ENCODE measurements around the gene SLC45A2.
"Not testable (repeated sequence)": the region's sequence is repeated elsewhere in the genome, so short reads cannot be mapped to it uniquely, and the experiment has no call there.

Gene SLC45A2

DNA sequence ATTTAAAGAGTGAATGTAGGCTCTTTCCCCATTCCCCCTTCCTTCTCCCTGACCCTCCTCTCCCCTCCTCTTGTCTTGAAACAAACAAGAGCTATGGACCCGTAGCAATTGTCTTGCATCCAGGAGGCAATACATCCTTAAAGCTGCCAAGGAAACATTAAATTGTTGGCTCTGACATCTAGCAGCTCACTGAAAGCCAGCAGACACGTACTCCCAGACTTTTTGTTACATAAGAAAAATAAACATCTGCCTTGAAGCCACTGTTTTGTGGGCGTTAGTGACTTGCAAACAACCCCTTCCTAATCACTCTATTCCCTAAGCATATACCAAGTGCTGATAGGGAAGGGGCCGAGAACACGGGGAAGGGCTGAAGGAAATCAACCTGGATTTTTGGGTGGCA lies 8.6 kb downstream of the SLC45A2 start:
- Histone ChIP-seq H3K36me3 (ENCODE audit: control insufficient read depth in 5 of 5, insufficient read depth in 5 of 5, low read length in 5 of 5) (no peaks in the 10 kb centered on the region), H3K4me1 (ENCODE audit: control insufficient read depth in 5 of 5, insufficient read depth in 5 of 5, low read length in 5 of 5) (peaks cover 0 to 3% (median 0%) of the 10 kb centered on the region in 5 donors), H3K27ac (ENCODE audit: low read depth, low read length) (no peak overlapping the region), H3K4me3 (ENCODE audit: low read depth in 1 of 5, low read length in 5 of 5) (no peak overlapping the region), H3K9me3 (ENCODE audit: control insufficient read depth in 5 of 5, low read length in 5 of 5) (no peaks in the 10 kb centered on the region), H3K9ac (ENCODE audit: low read length in 5 of 5) (no peak overlapping the region), H3K27me3 (ENCODE audit: control insufficient read depth in 5 of 5, insufficient read depth in 4 of 5, low read length in 5 of 5) (peaks cover 0 to 4% (median 0%) of the 10 kb centered on the region in 5 donors)

DNA sequence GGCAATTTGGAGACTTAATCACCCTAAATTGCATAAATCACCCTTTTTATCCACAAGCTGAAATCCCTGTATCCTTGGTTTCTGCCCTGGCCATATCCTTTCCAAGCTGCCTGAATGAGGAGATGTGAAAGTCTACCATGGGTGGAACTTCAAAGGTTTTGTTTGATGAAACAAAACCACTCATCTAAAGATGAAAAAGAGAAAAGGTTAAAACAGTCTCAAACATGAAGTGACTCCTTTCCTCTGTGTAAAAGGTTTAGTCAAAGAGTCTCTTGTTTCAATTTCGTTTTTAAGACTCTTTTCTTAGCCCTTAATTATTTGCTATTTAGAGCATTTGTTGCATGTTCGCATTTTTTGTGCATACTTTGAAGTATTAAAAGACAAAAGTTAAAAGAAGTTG lies 11.2 kb downstream of the SLC45A2 start:
- Histone ChIP-seq H3K36me3 (ENCODE audit: control insufficient read depth in 5 of 5, insufficient read depth in 5 of 5, low read length in 5 of 5) (no peaks in the 10 kb centered on the region), H3K4me3 (ENCODE audit: low read depth in 1 of 5, low read length in 5 of 5) (no peak overlapping the region), H3K27me3 (ENCODE audit: control insufficient read depth in 5 of 5, insufficient read depth in 4 of 5, low read length in 5 of 5) (peaks cover 0 to 4% (median 0%) of the 10 kb centered on the region in 5 donors), H3K4me1 (ENCODE audit: control insufficient read depth in 5 of 5, insufficient read depth in 5 of 5, low read length in 5 of 5) (peaks cover 0 to 3% (median 1%) of the 10 kb centered on the region in 5 donors), H3K9ac (ENCODE audit: low read length in 5 of 5) (no peak overlapping the region), H3K27ac (ENCODE audit: low read depth, low read length) (no peak overlapping the region), H3K9me3 (ENCODE audit: control insufficient read depth in 5 of 5, low read length in 5 of 5) (no peaks in the 10 kb centered on the region)

DNA sequence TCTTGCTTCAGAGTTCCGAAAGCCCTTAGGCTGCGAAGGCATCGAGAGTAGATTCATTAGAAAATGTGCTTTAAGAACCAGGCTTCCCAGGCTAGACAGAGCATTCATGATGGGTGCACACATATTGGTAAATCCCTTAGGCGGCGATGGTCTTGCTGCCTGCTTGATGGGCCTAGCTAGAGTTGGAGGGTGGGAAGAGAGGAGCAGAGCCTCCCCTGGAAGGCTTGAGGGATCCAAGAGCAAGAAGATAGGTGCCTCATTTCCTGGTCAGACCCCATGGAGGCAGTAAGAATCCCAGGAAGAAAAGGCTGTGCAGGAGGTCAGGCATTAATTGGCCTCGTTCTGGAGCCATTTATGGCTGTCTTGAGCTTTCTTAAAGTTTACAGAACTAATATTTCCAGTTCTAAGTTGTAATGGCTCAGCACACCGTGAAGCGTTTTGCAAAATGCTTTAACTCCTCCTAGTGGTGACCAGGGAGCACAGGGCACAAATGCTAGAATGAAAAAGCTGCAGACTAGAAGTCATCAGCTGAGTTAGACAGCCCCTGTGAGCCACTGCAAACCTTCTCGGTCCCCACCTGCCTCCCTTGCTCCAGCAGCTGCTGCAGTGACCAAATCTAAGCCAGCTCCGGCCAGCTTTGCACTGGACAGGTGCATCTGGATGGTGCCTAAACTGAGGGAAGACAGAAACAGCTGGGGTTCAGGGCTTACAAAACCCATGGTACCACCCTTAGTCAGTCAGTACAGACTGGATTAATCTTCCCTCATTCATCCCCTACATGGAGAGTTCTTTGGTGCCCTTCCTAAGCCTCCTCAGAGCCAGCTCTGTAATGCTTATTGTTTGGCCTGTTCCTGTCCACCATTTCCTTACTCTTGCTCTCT lies 14.7 kb downstream of the SLC45A2 start:
- Histone ChIP-seq H3K9ac (ENCODE audit: low read length in 5 of 5) (no peak overlapping the region), H3K4me1 (ENCODE audit: control insufficient read depth in 5 of 5, insufficient read depth in 5 of 5, low read length in 5 of 5) (peaks cover 0 to 3% (median 0%) of the 10 kb centered on the region in 5 donors), H3K9me3 (ENCODE audit: control insufficient read depth in 5 of 5, low read length in 5 of 5) (no peaks in the 10 kb centered on the region), H3K27ac (ENCODE audit: low read depth, low read length) (no peak overlapping the region), H3K27me3 (ENCODE audit: control insufficient read depth in 5 of 5, insufficient read depth in 4 of 5, low read length in 5 of 5) (peaks cover 0 to 4% (median 0%) of the 10 kb centered on the region in 5 donors), H3K36me3 (ENCODE audit: control insufficient read depth in 5 of 5, insufficient read depth in 5 of 5, low read length in 5 of 5) (no peaks in the 10 kb centered on the region), H3K4me3 (ENCODE audit: low read depth in 1 of 5, low read length in 5 of 5) (no peak overlapping the region)

GRCh38 chr5:33968211-33969005 lies 16.1 kb downstream of the SLC45A2 start:
- H3K36me3 ChIP-seq (ENCODE audit: control insufficient read depth in 5 of 5, insufficient read depth in 5 of 5, low read length in 5 of 5), result no peaks in the 10 kb centered on the region
- H3K27ac ChIP-seq (ENCODE audit: low read depth, low read length), result no peak overlapping the region
- no peak overlapping the region for H3K9ac ChIP-seq (ENCODE audit: low read length in 5 of 5)
- H3K4me3 ChIP-seq (ENCODE audit: low read depth in 1 of 5, low read length in 5 of 5), result no peak overlapping the region
- no peaks in the 10 kb centered on the region for H3K9me3 ChIP-seq (ENCODE audit: control insufficient read depth in 5 of 5, low read length in 5 of 5)
- peaks cover 0 to 4% (median 0%) of the 10 kb centered on the region in 5 donors for H3K27me3 ChIP-seq (ENCODE audit: control insufficient read depth in 5 of 5, insufficient read depth in 4 of 5, low read length in 5 of 5)
- H3K4me1 ChIP-seq (ENCODE audit: control insufficient read depth in 5 of 5, insufficient read depth in 5 of 5, low read length in 5 of 5), result peaks cover 0 to 3% (median 0%) of the 10 kb centered on the region in 5 donors

DNA sequence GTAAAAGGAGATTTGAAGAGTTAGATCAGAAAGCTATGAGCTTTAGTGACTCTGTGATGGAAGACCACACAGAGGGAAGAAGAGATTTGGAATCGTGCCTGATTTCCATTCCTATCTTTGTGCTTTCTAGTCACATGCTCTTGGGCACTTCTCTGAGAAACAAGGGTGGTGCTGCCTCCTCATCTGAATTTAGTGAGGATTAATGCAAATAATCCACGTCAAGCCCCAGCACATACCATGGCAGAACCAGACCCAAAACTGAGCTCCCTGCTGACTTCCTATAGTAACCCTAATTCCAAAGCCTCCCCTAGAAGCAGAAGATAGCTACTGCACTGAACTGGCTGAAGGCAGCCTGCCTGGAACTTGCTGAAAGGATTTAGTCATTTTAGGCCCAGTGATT lies 17.7 kb downstream of the SLC45A2 start:
- Histone ChIP-seq H3K27ac (ENCODE audit: low read depth, low read length) (no peak overlapping the region), H3K36me3 (ENCODE audit: control insufficient read depth in 5 of 5, insufficient read depth in 5 of 5, low read length in 5 of 5) (no peaks in the 10 kb centered on the region), H3K4me3 (ENCODE audit: low read depth in 1 of 5, low read length in 5 of 5) (no peak overlapping the region), H3K9me3 (ENCODE audit: control insufficient read depth in 5 of 5, low read length in 5 of 5) (no peaks in the 10 kb centered on the region), H3K27me3 (ENCODE audit: control insufficient read depth in 5 of 5, insufficient read depth in 4 of 5, low read length in 5 of 5) (peaks cover 0 to 4% (median 0%) of the 10 kb centered on the region in 5 donors), H3K9ac (ENCODE audit: low read length in 5 of 5) (no peak overlapping the region), H3K4me1 (ENCODE audit: control insufficient read depth in 5 of 5, insufficient read depth in 5 of 5, low read length in 5 of 5) (peaks cover 0 to 3% (median 0%) of the 10 kb centered on the region in 5 donors)

GRCh38 chr5:33964132-33964700 lies 20.3 kb downstream of the SLC45A2 start:
- H3K27me3 ChIP-seq (ENCODE audit: control insufficient read depth in 5 of 5, insufficient read depth in 4 of 5, low read length in 5 of 5), result no peaks in the 10 kb centered on the region
- no peak overlapping the region for H3K4me3 ChIP-seq (ENCODE audit: low read depth in 1 of 5, low read length in 5 of 5)
- no peaks in the 10 kb centered on the region for H3K9me3 ChIP-seq (ENCODE audit: control insufficient read depth in 5 of 5, low read length in 5 of 5)
- H3K36me3 ChIP-seq (ENCODE audit: control insufficient read depth in 5 of 5, insufficient read depth in 5 of 5, low read length in 5 of 5), result no peaks in the 10 kb centered on the region
- no peak overlapping the region for H3K9ac ChIP-seq (ENCODE audit: low read length in 5 of 5)
- H3K4me1 ChIP-seq (ENCODE audit: control insufficient read depth in 5 of 5, insufficient read depth in 5 of 5, low read length in 5 of 5), result peaks cover 0 to 3% (median 0%) of the 10 kb centered on the region in 5 donors
- no peak overlapping the region for H3K27ac ChIP-seq (ENCODE audit: low read depth, low read length)

GRCh38 chr5:33958176-33958575 lies 26.3 kb downstream of the SLC45A2 start:
- Histone ChIP-seq H3K4me1 (ENCODE audit: control insufficient read depth in 5 of 5, insufficient read depth in 5 of 5, low read length in 5 of 5) (no peaks in the 10 kb centered on the region), H3K36me3 (ENCODE audit: control insufficient read depth in 5 of 5, insufficient read depth in 5 of 5, low read length in 5 of 5) (no peaks in the 10 kb centered on the region), H3K9ac (ENCODE audit: low read length in 5 of 5) (no peak overlapping the region), H3K27ac (ENCODE audit: low read depth, low read length) (no peak overlapping the region), H3K27me3 (ENCODE audit: control insufficient read depth in 5 of 5, insufficient read depth in 4 of 5, low read length in 5 of 5) (no peaks in the 10 kb centered on the region), H3K9me3 (ENCODE audit: control insufficient read depth in 5 of 5, low read length in 5 of 5) (peaks cover 0 to 9% (median 8%) of the 10 kb centered on the region in 5 donors), H3K4me3 (ENCODE audit: low read depth in 1 of 5, low read length in 5 of 5) (no peak overlapping the region)

DNA sequence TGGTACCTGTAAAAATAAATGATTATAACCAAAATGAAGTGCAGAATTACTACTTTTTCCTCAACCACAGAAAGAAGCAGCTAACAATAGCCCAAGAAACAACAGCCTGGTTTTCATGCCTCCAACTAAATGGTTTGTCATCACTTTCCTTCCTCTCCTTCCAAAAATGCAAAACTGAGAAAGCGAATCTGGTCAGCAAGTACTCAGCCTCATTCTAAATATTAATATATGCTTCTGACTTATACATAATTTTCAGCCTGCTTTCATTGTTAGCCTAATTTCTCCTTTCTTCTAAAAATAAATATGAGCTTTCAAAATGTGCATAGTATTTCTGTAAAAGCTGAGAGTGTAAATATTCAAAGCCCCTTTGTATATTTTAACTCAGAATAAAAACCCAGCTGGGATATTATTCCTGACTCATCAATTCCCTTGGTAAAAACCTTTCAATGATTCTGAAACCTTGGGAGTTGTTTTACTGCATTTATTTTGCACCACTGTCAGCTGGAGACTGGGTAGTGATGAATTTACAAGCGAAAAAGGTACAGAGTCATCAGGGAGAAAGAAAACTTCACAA lies 26.8 kb downstream of the SLC45A2 start:
- Histone ChIP-seq H3K9me3 (ENCODE audit: control insufficient read depth in 5 of 5, low read length in 5 of 5) (peaks cover 0 to 9% (median 8%) of the 10 kb centered on the region in 5 donors), H3K27me3 (ENCODE audit: control insufficient read depth in 5 of 5, insufficient read depth in 4 of 5, low read length in 5 of 5) (no peaks in the 10 kb centered on the region), H3K27ac (ENCODE audit: low read depth, low read length) (no peak overlapping the region), H3K4me3 (ENCODE audit: low read depth in 1 of 5, low read length in 5 of 5) (no peak overlapping the region), H3K4me1 (ENCODE audit: control insufficient read depth in 5 of 5, insufficient read depth in 5 of 5, low read length in 5 of 5) (no peaks in the 10 kb centered on the region), H3K9ac (ENCODE audit: low read length in 5 of 5) (no peak overlapping the region), H3K36me3 (ENCODE audit: control insufficient read depth in 5 of 5, insufficient read depth in 5 of 5, low read length in 5 of 5) (no peaks in the 10 kb centered on the region)

DNA sequence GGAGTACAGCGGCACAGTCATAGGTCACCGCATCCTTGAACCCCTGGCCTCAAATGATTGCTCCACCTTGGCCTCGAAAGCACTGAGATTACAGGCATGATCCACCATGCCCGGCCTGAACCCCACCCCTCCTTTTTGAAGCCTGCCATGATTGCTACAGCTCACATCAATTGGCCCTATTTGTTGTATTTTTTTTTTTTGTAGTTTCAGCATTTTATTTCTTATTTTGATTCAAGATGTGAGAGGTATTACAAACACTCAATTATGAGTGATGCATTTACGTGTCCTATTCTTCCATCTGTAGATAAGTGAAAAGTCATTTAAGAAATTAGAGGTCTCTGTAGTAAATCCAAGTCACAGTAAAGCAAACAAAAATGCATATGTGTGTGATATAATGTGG lies 32.3 kb downstream of the SLC45A2 start:
- peaks cover 0 to 12% (median 8%) of the 10 kb centered on the region in 5 donors for H3K9me3 ChIP-seq (ENCODE audit: control insufficient read depth in 5 of 5, low read length in 5 of 5)
- H3K27ac ChIP-seq (ENCODE audit: low read depth, low read length); H3K9ac ChIP-seq (ENCODE audit: low read length in 5 of 5); H3K4me1 ChIP-seq (ENCODE audit: control insufficient read depth in 5 of 5, insufficient read depth in 5 of 5, low read length in 5 of 5); H3K36me3 ChIP-seq (ENCODE audit: control insufficient read depth in 5 of 5, insufficient read depth in 5 of 5, low read length in 5 of 5); H3K4me3 ChIP-seq (ENCODE audit: low read depth in 1 of 5, low read length in 5 of 5); H3K27me3 ChIP-seq (ENCODE audit: control insufficient read depth in 5 of 5, insufficient read depth in 4 of 5, low read length in 5 of 5): not testable (repeated sequence)

Measured in subcutaneous abdominal adipose tissue (tissue), 5 donors.